HG03175 (cell line): ENCODE measurements around the gene KATNAL1.

ENCODE experiments used
- ATAC-seq: cut with Tn5 transposase; IDR thresholded peaks from one replicate; pipeline ENCODE4 v1.9.1; 2021; ENCODE audit warnings: mild to moderate bottlenecking, moderate library complexity; ENCODE audit not compliant: unreplicated experiment

Gene KATNAL1

GRCh38 chr13:30307194-30307970 is at the start of gene KATNAL1:
Gene KATNAL1 (minus strand): TSS chr13:30307551. CDS start chr13:30283777, 23,774 bp downstream.
- peak; percentile 64 for ATAC-seq

GRCh38 chr13:30355839-30356238 is 48.5 kb upstream of the KATNAL1 start:
- ATAC-seq, result no peak

GRCh38 chr13:30355384-30355699 is 48.0 kb upstream of the KATNAL1 start:
- ATAC-seq, result no peak

GRCh38 chr13:30354493-30355383 is 47.4 kb upstream of the KATNAL1 start:
- no peak for ATAC-seq

- no peak for ATAC-seq
Measured at GRCh38 chr13:30353471-30354215, 46.3 kb upstream of the KATNAL1 start.

GRCh38 chr13:30353060-30353459 is 45.7 kb upstream of the KATNAL1 start:
- ATAC-seq, result no peak

- ATAC-seq, result no peak
Measured at GRCh38 chr13:30352121-30352520, 44.8 kb upstream of the KATNAL1 start.

GRCh38 chr13:30346789-30347167 is 39.4 kb upstream of the KATNAL1 start:
- peak; percentile 35 for ATAC-seq

GRCh38 chr13:30346153-30346788 is 38.9 kb upstream of the KATNAL1 start:
- ATAC-seq, result peak; percentile 80

GRCh38 chr13:30345426-30346100 is 38.2 kb upstream of the KATNAL1 start:
- ATAC-seq, result no peak

GRCh38 chr13:30341815-30342570 is 34.6 kb upstream of the KATNAL1 start:
- no peak for ATAC-seq

- ATAC-seq, result no peak
Measured at GRCh38 chr13:30340331-30341250, 33.2 kb upstream of the KATNAL1 start.

GRCh38 chr13:30339738-30340330 is 32.5 kb upstream of the KATNAL1 start:
- ATAC-seq, result no peak

- no peak for ATAC-seq
Measured at GRCh38 chr13:30338952-30339351, 31.6 kb upstream of the KATNAL1 start.

- no peak for ATAC-seq
Measured at GRCh38 chr13:30338331-30338851, 31.0 kb upstream of the KATNAL1 start.

- no peak for ATAC-seq
Measured at GRCh38 chr13:30337061-30337610, 29.8 kb upstream of the KATNAL1 start.

- ATAC-seq, result no peak
Measured at GRCh38 chr13:30334663-30335386, 27.5 kb upstream of the KATNAL1 start.
